ENCODE measurements around the gene UPF1. TPM values are rescaled to one million over a fixed set of nuclear protein-coding genes. Genes with fewer than 3 reads are reported as not detected.

UPF1 gene
- total RNA-seq, 1 donor from 2014 or later, result 69.8 TPM

DNA sequence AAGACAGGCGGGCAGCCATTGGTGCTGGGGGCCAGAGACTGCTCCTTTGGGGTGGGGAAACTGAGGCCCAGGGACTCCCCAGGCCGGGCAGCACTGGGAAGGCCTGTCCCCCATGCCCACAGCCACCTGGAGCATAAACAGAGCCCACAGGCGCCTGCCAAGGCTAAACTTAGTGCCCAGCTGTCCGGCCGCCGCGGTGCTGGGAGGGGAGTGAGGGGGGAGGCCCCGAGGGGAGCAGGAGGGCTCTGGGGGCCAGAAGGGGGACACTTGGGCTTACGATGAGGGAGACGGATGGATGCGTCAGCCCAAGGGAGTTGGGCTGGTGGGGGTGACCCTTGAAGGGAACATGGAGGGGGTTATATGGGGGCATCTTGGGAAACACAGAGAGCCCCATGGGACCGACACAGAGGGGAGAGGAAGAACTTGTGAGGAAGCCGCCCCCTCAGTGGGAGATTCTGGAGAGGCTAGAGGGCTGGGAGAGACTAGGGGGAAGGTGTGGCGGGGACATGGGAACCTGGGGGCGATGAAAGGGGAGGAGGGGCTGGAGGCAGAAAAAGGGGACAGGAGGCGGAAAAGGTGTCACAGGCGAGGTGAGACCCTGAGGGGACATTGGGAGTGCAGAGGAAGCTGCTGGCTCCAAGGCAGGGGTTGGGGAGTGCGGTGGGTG, 62.0 kb downstream of the UPF1 start:
- Histone ChIP-seq H3K27me3 (peaks cover 14% of the 10 kb centered on the region), H3K27ac (no peak overlapping the region), H3K4me3 (no peak overlapping the region), H2AFZ (replicated peaks) (no peak overlapping the region), H3K79me2 (ENCODE audit: low read depth) (no peaks in the 10 kb centered on the region), H3K4me2 (peak overlapping the region; percentile 92), H3K36me3 (no peaks in the 10 kb centered on the region), H3K9ac (no peak overlapping the region), H3K4me1 (peaks cover 19% of the 10 kb centered on the region), H3K9me3 (ENCODE audit: low read depth) (no peaks in the 10 kb centered on the region), H4K20me1 (ENCODE audit: low read depth) (peaks cover 40% of the 10 kb centered on the region), H3F3A (ENCODE audit: low read depth) (peaks cover 27% of the 10 kb centered on the region)
- peaks cover 4% of the 10 kb centered on the region for H3K27me3 Mint-ChIP-seq (ENCODE audit: insufficient read depth, low read depth)
- peak overlapping the region; percentile 63 for H3K4me3 Mint-ChIP-seq
- no peak overlapping the region for H3K27ac Mint-ChIP-seq
- H3K4me1 Mint-ChIP-seq, result peaks cover 11% of the 10 kb centered on the region
- no peaks in the 10 kb centered on the region for H3K9me3 Mint-ChIP-seq
- TF ChIP-seq EZH2 (IDR thresholded peaks at IDR 0.05), result no peak
- TF ChIP-seq EZH2phosphoT487 (IDR thresholded peaks at IDR 0.05), result no peak
- DNase-seq (ENCODE audit: low spot score), result no peak
- H3K36me3 Mint-ChIP-seq, result peaks cover 9% of the 10 kb centered on the region

DNA sequence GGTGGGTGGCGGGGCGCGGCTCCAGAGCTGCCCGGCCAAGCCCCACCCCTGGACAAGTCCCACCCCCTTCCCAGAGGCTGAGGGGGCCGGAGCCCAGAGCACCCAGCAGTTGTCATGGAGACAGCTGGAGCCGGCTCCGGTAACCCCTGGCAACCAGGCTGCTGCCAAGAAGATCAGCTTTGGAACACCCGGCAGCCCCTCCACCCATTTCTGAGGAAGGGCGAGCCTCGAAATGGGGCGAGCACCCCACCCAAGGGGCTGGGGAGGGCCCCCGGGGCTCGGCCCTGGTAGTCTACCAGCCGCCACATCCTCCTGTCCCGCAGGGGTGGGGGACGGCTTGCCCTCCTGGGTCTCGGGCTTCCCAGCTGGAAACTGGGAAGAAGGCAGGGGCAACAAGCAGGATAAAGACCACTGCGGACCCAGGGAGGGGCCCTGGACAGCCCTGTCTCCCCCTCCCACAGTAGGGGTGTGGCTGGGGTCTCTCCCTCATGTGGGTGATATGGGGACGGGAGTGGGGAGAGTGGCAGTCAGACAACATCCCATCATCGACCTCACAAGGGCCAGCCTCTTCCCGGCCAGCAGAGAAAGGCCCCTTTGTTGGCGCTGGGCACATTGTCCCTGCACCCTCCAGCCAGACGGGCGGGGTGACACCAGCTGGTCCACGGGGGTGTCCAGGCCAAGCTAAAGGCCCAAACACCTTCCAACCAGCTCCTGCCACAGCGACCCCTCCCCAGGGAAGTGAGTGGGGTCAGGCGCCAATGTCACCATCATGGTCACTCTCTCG, 62.7 kb downstream of the UPF1 start:
- no peaks in the 10 kb centered on the region for H3K36me3 ChIP-seq
- H3K4me3 ChIP-seq, result peak overlapping the region; percentile 95
- no peak overlapping the region for H3K9ac ChIP-seq
- no peak overlapping the region for H2AFZ ChIP-seq (replicated peaks)
- H4K20me1 ChIP-seq (ENCODE audit: low read depth), result peaks cover 41% of the 10 kb centered on the region
- DNase-seq (ENCODE audit: low spot score), result peak; percentile 85
- H3K9me3 Mint-ChIP-seq, result no peaks in the 10 kb centered on the region
- no peaks in the 10 kb centered on the region for H3K9me3 ChIP-seq (ENCODE audit: low read depth)
- TF ChIP-seq EZH2 (IDR thresholded peaks at IDR 0.05), result no peak
- TF ChIP-seq EZH2phosphoT487 (IDR thresholded peaks at IDR 0.05), result no peak
- no peak for TF ChIP-seq CTCF (IDR thresholded peaks at IDR 0.05)
- no peaks in the 10 kb centered on the region for H3K79me2 ChIP-seq (ENCODE audit: low read depth)
- H3K36me3 Mint-ChIP-seq, result peaks cover 9% of the 10 kb centered on the region
- H3K4me1 ChIP-seq, result peaks cover 22% of the 10 kb centered on the region
- H3K27ac Mint-ChIP-seq, result no peak overlapping the region
- H3K27ac ChIP-seq, result no peak overlapping the region
- peaks cover 27% of the 10 kb centered on the region for H3F3A ChIP-seq (ENCODE audit: low read depth)
- H3K4me1 Mint-ChIP-seq, result peaks cover 11% of the 10 kb centered on the region
- peak overlapping the region; percentile 86 for H3K4me3 Mint-ChIP-seq
- H3K27me3 Mint-ChIP-seq (ENCODE audit: insufficient read depth, low read depth), result peaks cover 4% of the 10 kb centered on the region
- H3K4me2 ChIP-seq, result peak overlapping the region; percentile 92
- H3K27me3 ChIP-seq, result peaks cover 14% of the 10 kb centered on the region

- Mint-ChIP-seq H3K27ac (no peak overlapping the region), H3K9me3 (no peaks in the 10 kb centered on the region), H3K36me3 (peaks cover 2% of the 10 kb centered on the region), H3K4me1 (peaks cover 11% of the 10 kb centered on the region), H3K4me3 (peak overlapping the region; percentile 89), H3K27me3 (ENCODE audit: insufficient read depth, low read depth) (peaks cover 2% of the 10 kb centered on the region)
- Histone ChIP-seq H3K4me1 (peaks cover 22% of the 10 kb centered on the region), H3K4me2 (peak overlapping the region; percentile 92), H3K36me3 (no peaks in the 10 kb centered on the region), H4K20me1 (ENCODE audit: low read depth) (peaks cover 39% of the 10 kb centered on the region), H3K79me2 (ENCODE audit: low read depth) (no peaks in the 10 kb centered on the region), H3K9me3 (ENCODE audit: low read depth) (no peaks in the 10 kb centered on the region), H2AFZ (replicated peaks) (peak overlapping the region; percentile 82), H3K27ac (no peak overlapping the region), H3K27me3 (peaks cover 14% of the 10 kb centered on the region), H3K4me3 (peak overlapping the region; percentile 95), H3F3A (ENCODE audit: low read depth) (peaks cover 27% of the 10 kb centered on the region), H3K9ac (peak overlapping the region; percentile 15)
- peak; percentile 90 for DNase-seq (ENCODE audit: low spot score)
- TF ChIP-seq EZH2 (IDR thresholded peaks at IDR 0.05), result no peak
- peak; percentile 64 for TF ChIP-seq CTCF (IDR thresholded peaks at IDR 0.05)
- TF ChIP-seq EZH2phosphoT487 (IDR thresholded peaks at IDR 0.05), result no peak
These were observed 63.5 kb downstream of the UPF1 start for GRCh38 chr19:18895038-18895823.
